ENCODE measurements around the gene INS. TPM values are rescaled to one million over a fixed set of nuclear protein-coding genes. Genes with fewer than 3 reads are reported as not detected.

Gene INS
- total RNA-seq, 1 experiment from 2014 or later = not detected

GRCh38 chr11:2132874-2133240, 28.2 kb downstream of the INS start:
- no peak overlapping the region for H2BK20ac ChIP-seq (ENCODE audit: low read depth, low read length, poor library complexity, severe bottlenecking)
- WGBS (ENCODE audit: extremely low coverage, insufficient read length, low lambda C conversion rate) = no CpG with 5 or more reads among the region's 24 CpGs
- H4K8ac ChIP-seq (replicated peaks; ENCODE audit: insufficient read length, low read depth, low read length) = no peak overlapping the region
- H2BK12ac ChIP-seq (ENCODE audit: insufficient read length, low read depth, low read length) = no peak overlapping the region
- DNase-seq = no peak
- H3K23ac ChIP-seq (ENCODE audit: insufficient read length, low read depth, low read length) = no peak overlapping the region
- H3K56ac ChIP-seq (ENCODE audit: insufficient read length, low read depth, low read length) = no peak overlapping the region
- no peak overlapping the region for H3K9ac ChIP-seq (ENCODE audit: extremely low read depth, insufficient read length, low read length)
- H3K4me1 ChIP-seq (ENCODE audit: insufficient read depth, low read length) = no peaks in the 10 kb centered on the region
- Mint-ChIP-seq H3K9me3 (peaks cover 4 to 9% of the 10 kb centered on the region in 2 experiments; a peak in 2 of 5 replicates), H3K4me1 (peaks cover 9 to 34% of the 10 kb centered on the region in 2 experiments), H3K4me3 (no peak overlapping the region), H3K27ac (peak overlapping the region in 1 of 3 experiments; percentile 87; a peak in 1 of 7 replicates), H3K27me3 (ENCODE audit: low read depth) (peaks cover 80% of the 10 kb centered on the region), H3K36me3 (ENCODE audit: insufficient read depth in 1 of 3, low read depth in 3 of 3) (peaks cover 0 to 3% (median 3%) of the 10 kb centered on the region in 3 experiments; a peak in 2 of 7 replicates)
- H2AFZ ChIP-seq (ENCODE audit: low read length) = no peak overlapping the region
- no peaks in the 10 kb centered on the region for H3K79me2 ChIP-seq (ENCODE audit: insufficient read depth, low read length)
- no peak overlapping the region for H2AK5ac ChIP-seq (ENCODE audit: insufficient read length, low read length)
- H3K4me2 ChIP-seq (ENCODE audit: insufficient read depth, insufficient read length, low read length) = no peak overlapping the region
- H3K9me3 ChIP-seq (ENCODE audit: control insufficient read depth, low read depth, low read length) = no peaks in the 10 kb centered on the region
- no peak overlapping the region for H3K18ac ChIP-seq (ENCODE audit: insufficient read length, low read depth, low read length)
- H3K4ac ChIP-seq (ENCODE audit: low read depth, low read length) = no peak overlapping the region
- H3K27me3 ChIP-seq (ENCODE audit: insufficient read depth, low read length) = peaks cover 14% of the 10 kb centered on the region; the same call in 1 of the 2 replicates
- peaks cover 10% of the 10 kb centered on the region for H3K23me2 ChIP-seq (ENCODE audit: insufficient read length, low read depth, low read length, poor library complexity, severe bottlenecking)
- no peak overlapping the region; the same call in 1 of the 2 replicates for H3K14ac ChIP-seq (ENCODE audit: insufficient read depth, low read length)
- H2BK5ac ChIP-seq (ENCODE audit: insufficient read length, low read length) = no peak overlapping the region
- no peak overlapping the region for H3T11ph ChIP-seq (ENCODE audit: low read length)
- H4K5ac ChIP-seq (ENCODE audit: insufficient read length, low read depth, low read length) = no peak overlapping the region
- H4K91ac ChIP-seq (ENCODE audit: insufficient read length, low read depth, low read length) = no peak overlapping the region
- H2BK120ac ChIP-seq (ENCODE audit: low read depth, low read length, poor library complexity, severe bottlenecking) = no peak overlapping the region
- H3K27ac ChIP-seq (ENCODE audit: insufficient read length, low read depth, low read length) = no peak overlapping the region
- no peak overlapping the region for H2BK15ac ChIP-seq (ENCODE audit: low read depth, low read length)
- no peaks in the 10 kb centered on the region for H4K20me1 ChIP-seq (ENCODE audit: control insufficient read depth, insufficient read depth, insufficient read length)
- no peak for TF ChIP-seq CTCF (conservative IDR thresholded peaks at IDR 0.05)
- H3K79me1 ChIP-seq (ENCODE audit: insufficient read depth, low read depth, low read length, poor library complexity, severe bottlenecking) = no peaks in the 10 kb centered on the region

Measured in H9 (cell line).